GM12892 (cell line): ENCODE results near the gene MPP1.

Source experiments
- DNase-seq: peaks from one replicate; pipeline ENCODE4 v3.0.0; 2011; ENCODE audit not compliant: insufficient read length
- FAIRE-seq: peaks from 2 replicates; lab custom pipeline; 2011; peaks lifted over from hg19 to GRCh38; lab: Jason Lieb, UNC
- POLR2A ChIP-seq: IDR thresholded peaks from 2 replicates; pipeline ENCODE4 v1.6.1; 2011; ENCODE audit warnings: low read depth, low read length, control low read depth
- POLR2AphosphoS5 ChIP-seq: IDR thresholded peaks from 2 replicates; pipeline ENCODE4 v1.6.1; 2011; ENCODE audit warnings: low read depth, low read length, control low read depth
- TAF1 ChIP-seq: IDR thresholded peaks from 2 replicates; pipeline ENCODE4 v1.6.1; 2011; ENCODE audit warnings: low read depth, mild to moderate bottlenecking, control low read depth, low read length, borderline replicate concordance

Gene MPP1

GRCh38 chrX:154809939-154810665 is 4.8 kb upstream of the MPP1 start:
- no peak for DNase-seq
- TF ChIP-seq TAF1 (no peak), POLR2A (no peak), POLR2AphosphoS5 (no peak)
- no peak for FAIRE-seq

GRCh38 chrX:154806837-154807501 is 1.7 kb upstream of the MPP1 start:
- peak; percentile 24 for FAIRE-seq
- no peak for DNase-seq
- TF ChIP-seq TAF1, result no peak
- TF ChIP-seq POLR2AphosphoS5, result no peak

GRCh38 chrX:154805696-154806091 is 409 bp upstream of the MPP1 start:
- no peak for TF ChIP-seq TAF1
- no peak for TF ChIP-seq POLR2AphosphoS5
- no peak for TF ChIP-seq POLR2A
- peak; percentile 51 for FAIRE-seq
- no peak for DNase-seq

- DNase-seq, result no peak
- no peak for FAIRE-seq
- TF ChIP-seq POLR2AphosphoS5 (no peak), POLR2A (no peak), TAF1 (no peak)
These were observed 876 bp downstream of the MPP1 start for GRCh38 chrX:154804261-154804956.

- TF ChIP-seq POLR2AphosphoS5, result no peak
- DNase-seq (no peak), FAIRE-seq (no peak)
These were observed 2.3 kb downstream of the MPP1 start for GRCh38 chrX:154802947-154803346.

GRCh38 chrX:154800478-154801210 is 4.6 kb downstream of the MPP1 start:
- FAIRE-seq (no peak), DNase-seq (no peak)
- TF ChIP-seq POLR2AphosphoS5, result no peak
- no peak for TF ChIP-seq TAF1
- TF ChIP-seq POLR2A, result no peak

GRCh38 chrX:154799556-154800348 is 5.5 kb downstream of the MPP1 start:
- no peak for DNase-seq
- TF ChIP-seq TAF1 (no peak), POLR2AphosphoS5 (no peak), POLR2A (no peak)
- no peak for FAIRE-seq

- FAIRE-seq (no peak), DNase-seq (no peak)
- TF ChIP-seq POLR2A (no peak), TAF1 (no peak), POLR2AphosphoS5 (no peak)
These were observed 8.3 kb downstream of the MPP1 start for GRCh38 chrX:154797006-154797405.

- TF ChIP-seq TAF1, result no peak
- no peak for TF ChIP-seq POLR2A
- TF ChIP-seq POLR2AphosphoS5, result no peak
- FAIRE-seq (no peak), DNase-seq (no peak)
These were observed 10.3 kb downstream of the MPP1 start for GRCh38 chrX:154795016-154795415.

GRCh38 chrX:154793084-154793795 is 12.0 kb downstream of the MPP1 start:
- TF ChIP-seq TAF1, result no peak
- no peak for TF ChIP-seq POLR2A
- TF ChIP-seq POLR2AphosphoS5, result no peak
- DNase-seq (no peak), FAIRE-seq (no peak)

- TF ChIP-seq POLR2AphosphoS5 (no peak), POLR2A (no peak), TAF1 (no peak)
- DNase-seq (no peak), FAIRE-seq (no peak)
These were observed 13.3 kb downstream of the MPP1 start for GRCh38 chrX:154791939-154792338.
